A673 (cell line): ENCODE measurements around the gene HIRIP3. TPM values are rescaled to one million over a fixed set of nuclear protein-coding genes. Genes with fewer than 3 reads are reported as not detected.

Experiments
- BruUV-seq: library from RNA; stranded (reverse); fragments of 400-500 nt; replicated peaks from 2 replicates; lab custom pipeline; 2021; lab: Mats Ljungman, UMichigan
- CTCF ChIA-PET: fragments of 300-600 bp; sonication (Branson Sonifier 250); formaldehyde crosslinking; loops from one replicate; lab custom pipeline; 2022; ENCODE audit warnings: antibody characterized with exemption; lab: Charles Lee
- POLR2A ChIA-PET: fragments of 300-600 bp; sonication (Branson Sonifier 250); formaldehyde crosslinking; loops from one replicate; lab custom pipeline; 2022; ENCODE audit warnings: antibody characterized with exemption; ENCODE audit not compliant: low non-redundant PET; lab: Charles Lee
- DNase-seq: peaks from one replicate; pipeline ENCODE4 v3.0.0-alpha.2; 2015; ENCODE audit warnings: low spot score
- H3K27ac ChIP-seq: fragments of 200-600 bp; sonication (generic); 2 replicates; pipeline ENCODE4 v1.5.1; 2016; ENCODE audit warnings: mixed run types, low read depth, mild to moderate bottlenecking, mixed read lengths, antibody characterized with exemption, low read length; ENCODE audit not compliant: poor library complexity, severe bottlenecking
- H3K27me3 ChIP-seq: fragments of 200-600 bp; sonication (generic); replicated peaks from 2 replicates; pipeline ENCODE4 v1.6.1; 2017; ENCODE audit warnings: mixed run types, low read depth, mild to moderate bottlenecking, mixed read lengths, antibody characterized with exemption, low read length; ENCODE audit not compliant: insufficient read depth, poor library complexity
- H3K36me3 ChIP-seq: fragments of 200-600 bp; sonication (generic); 2 replicates; pipeline ENCODE4 v1.6.1; 2016; ENCODE audit warnings: mixed run types, mild to moderate bottlenecking, mixed read lengths, antibody characterized with exemption, low read length; ENCODE audit not compliant: insufficient read depth, poor library complexity, severe bottlenecking
- H3K4me1 ChIP-seq: fragments of 200-600 bp; sonication (generic); 2 replicates; pipeline ENCODE4 v1.6.1; 2017; ENCODE audit warnings: mixed run types, mild to moderate bottlenecking, mixed read lengths, antibody characterized with exemption, low read length; ENCODE audit not compliant: insufficient read depth, poor library complexity, severe bottlenecking
- H3K4me3 ChIP-seq: fragments of 200-600 bp; sonication (generic); 2 replicates; pipeline ENCODE4 v1.5.1; 2016; ENCODE audit warnings: low read depth, mixed run types, mild to moderate bottlenecking, mixed read lengths, low read length; ENCODE audit not compliant: poor library complexity, severe bottlenecking
- H3K9me3 ChIP-seq: fragments of 200-600 bp; sonication (generic); 2 replicates; pipeline ENCODE4 v1.6.1; 2016; ENCODE audit warnings: mixed run types, low read depth, mild to moderate bottlenecking, mixed read lengths, antibody characterized with exemption, low read length; ENCODE audit not compliant: poor library complexity, severe bottlenecking
- CTCF ChIP-seq: fragments of 300-800, 200-600 bp; sonication (generic); conservative IDR thresholded peaks from 2 replicates; pipeline ENCODE4 v1.5.1; 2017; ENCODE audit warnings: low read depth, mild to moderate bottlenecking, antibody characterized with exemption, low read length, moderate library complexity, mixed read lengths
- EZH2 ChIP-seq: fragments of 200-600 bp; sonication (generic); IDR thresholded peaks from 2 replicates; pipeline ENCODE4 v1.6.1; 2017; ENCODE audit warnings: borderline replicate concordance, low read depth, mild to moderate bottlenecking, mixed read lengths, antibody characterized with exemption, low read length; ENCODE audit not compliant: poor library complexity, severe bottlenecking
- intact Hi-C: fragments of 100-400 bp; cut with micrococcal nuclease; formaldehyde crosslinking; loops from one replicate; pipeline ENCODE4 v1.10.0; 2022; ENCODE audit not compliant: unreplicated experiment
- total RNA-seq: library from RNA; stranded (reverse); gene quantifications from 2 replicates; pipeline ENCODE4 v1.2.3, GENCODE V29; 2021

The HIRIP3 gene
- total RNA-seq, 1 experiment from 2014 or later: 29.7 TPM

- peak overlapping the region; percentile 66 for H3K4me3 ChIP-seq
- H3K27ac ChIP-seq: peak overlapping the region; percentile 91
- H3K27me3 ChIP-seq: no peaks in the 10 kb centered on the region
- POLR2A ChIA-PET: no interaction called here
- TF ChIP-seq CTCF (no peak), EZH2 (no peak)
- CTCF ChIA-PET: no interaction called here
- no peaks in the 10 kb centered on the region for H3K9me3 ChIP-seq
- intact Hi-C loops: no loop called here
- BruUV-seq: no TSS peak
- peaks cover 28% of the 10 kb centered on the region for H3K36me3 ChIP-seq
- H3K4me1 ChIP-seq: peaks cover 16% of the 10 kb centered on the region
- peak; percentile 36 for DNase-seq
These were observed 1.4 kb upstream of the HIRIP3 start for GRCh38 chr16:29996766-29997250.

GRCh38 chr16:29995911-29996765 lies 721 bp upstream of the HIRIP3 start, which contains the start of gene INO80E:
TSS of gene INO80E (plus strand) at chr16:29996241. CDS start at chr16:29996311, 70 bp downstream.
- Histone ChIP-seq H3K4me3 (peak within 1 kb of the TSS; percentile 66), H3K27ac (peak within 1 kb of the TSS; percentile 91), H3K27me3 (no peaks in the 10 kb centered on the region), H3K4me1 (peaks cover 16% of the 10 kb centered on the region), H3K9me3 (no peaks in the 10 kb centered on the region), H3K36me3 (peaks cover 29% of the 10 kb centered on the region)
- ChIA-PET CTCF (no interaction called here), POLR2A (no interaction called here)
- peak; percentile 99 for DNase-seq
- BruUV-seq: no TSS peak
- intact Hi-C loops: no loop called here
- no peak for TF ChIP-seq EZH2
- no peak for TF ChIP-seq CTCF

- Histone ChIP-seq H3K27me3 (no peaks in the 10 kb centered on the region), H3K4me3 (peak overlapping the region; percentile 66), H3K9me3 (no peaks in the 10 kb centered on the region), H3K4me1 (peaks cover 16% of the 10 kb centered on the region), H3K36me3 (peaks cover 41% of the 10 kb centered on the region), H3K27ac (peak overlapping the region; percentile 91)
- no TSS peak for BruUV-seq
- TF ChIP-seq EZH2 (no peak), CTCF (no peak)
- ChIA-PET CTCF (no interaction called here), POLR2A (no interaction called here)
- DNase-seq: peak; percentile 36
- intact Hi-C loops: no loop called here
These were observed 655 bp downstream of the HIRIP3 start for GRCh38 chr16:29994600-29995323.
